H9 (cell line): Measurements from ENCODE around the gene ADAMTS13. TPM values are rescaled to one million over a fixed set of nuclear protein-coding genes. Genes with fewer than 3 reads are reported as not detected.

Experiments
- DNase-seq: peaks from one replicate; pipeline ENCODE4 v3.0.0-alpha.2; 2017
- H2AFZ ChIP-seq: one replicate; pipeline ENCODE4 v1.6.1; 2013; ENCODE audit warnings: mild to moderate bottlenecking, low read length, control low read depth, moderate library complexity
- H2AK5ac ChIP-seq: 2 replicates; pipeline ENCODE4 v1.6.1; 2013; ENCODE audit warnings: low read length, control low read depth, mixed read lengths; ENCODE audit not compliant: insufficient read length
- H2BK120ac ChIP-seq: one replicate; pipeline ENCODE4 v1.6.1; 2013; ENCODE audit warnings: low read depth, mild to moderate bottlenecking, low read length, control low read depth, inconsistent platforms; ENCODE audit not compliant: poor library complexity, severe bottlenecking
- H2BK12ac ChIP-seq: 2 replicates; pipeline ENCODE4 v1.6.1; 2013; ENCODE audit warnings: low read length, control low read depth, mixed read lengths, low read depth; ENCODE audit not compliant: insufficient read length
- H2BK15ac ChIP-seq: 2 replicates; pipeline ENCODE4 v1.6.1; 2013; ENCODE audit warnings: low read depth, low read length, control low read depth
- H2BK20ac ChIP-seq: one replicate; pipeline ENCODE4 v1.6.1; 2013; ENCODE audit warnings: low read depth, mild to moderate bottlenecking, low read length, control low read depth, inconsistent platforms; ENCODE audit not compliant: poor library complexity, severe bottlenecking
- H2BK5ac ChIP-seq: 2 replicates; pipeline ENCODE4 v1.6.1; 2013; ENCODE audit warnings: low read length, control low read depth, mixed read lengths; ENCODE audit not compliant: insufficient read length
- H3K14ac ChIP-seq: 2 replicates; pipeline ENCODE4 v1.6.1; 2013; ENCODE audit warnings: low read length, control low read depth; ENCODE audit not compliant: insufficient read depth
- H3K18ac ChIP-seq: 2 replicates; pipeline ENCODE4 v1.6.1; 2013; ENCODE audit warnings: low read depth, mild to moderate bottlenecking, mixed read lengths, low read length, control low read depth; ENCODE audit not compliant: insufficient read length
- H3K23ac ChIP-seq: 2 replicates; pipeline ENCODE4 v1.6.1; 2013; ENCODE audit warnings: low read length, control low read depth, mixed read lengths, low read depth; ENCODE audit not compliant: insufficient read length
- H3K23me2 ChIP-seq: 2 replicates; pipeline ENCODE4 v1.6.1; 2013; ENCODE audit warnings: low read depth, mild to moderate bottlenecking, mixed read lengths, low read length, control low read depth; ENCODE audit not compliant: insufficient read length, poor library complexity, severe bottlenecking
- H3K27ac ChIP-seq: 2 replicates; pipeline ENCODE4 v1.5.1; 2013; ENCODE audit warnings: low read length, control low read depth, mixed read lengths, low read depth; ENCODE audit not compliant: insufficient read length
- H3K27me3 ChIP-seq: 2 replicates; pipeline ENCODE4 v1.6.1; 2013; ENCODE audit warnings: low read length, control low read depth, inconsistent platforms; ENCODE audit not compliant: insufficient read depth
- H3K4ac ChIP-seq: 2 replicates; pipeline ENCODE4 v1.6.1; 2013; ENCODE audit warnings: low read depth, mild to moderate bottlenecking, control low read depth, inconsistent platforms, low read length, moderate library complexity
- H3K4me1 ChIP-seq: 2 replicates; pipeline ENCODE4 v1.6.1; 2013; ENCODE audit warnings: low read length, control low read depth, inconsistent platforms; ENCODE audit not compliant: insufficient read depth
- H3K4me2 ChIP-seq: 2 replicates; pipeline ENCODE4 v1.6.1; 2013; ENCODE audit warnings: low read length, control low read depth, mixed read lengths; ENCODE audit not compliant: insufficient read length, insufficient read depth
- H3K56ac ChIP-seq: 2 replicates; pipeline ENCODE4 v1.6.1; 2013; ENCODE audit warnings: low read depth, mild to moderate bottlenecking, mixed read lengths, low read length, control low read depth; ENCODE audit not compliant: insufficient read length
- H3K79me1 ChIP-seq: 2 replicates; pipeline ENCODE4 v1.6.1; 2013; ENCODE audit warnings: low read depth, mild to moderate bottlenecking, moderate library complexity, low read length, control low read depth, inconsistent platforms; ENCODE audit not compliant: insufficient read depth, poor library complexity, severe bottlenecking
- H3K79me2 ChIP-seq: 2 replicates; pipeline ENCODE4 v1.6.1; 2013; ENCODE audit warnings: low read length, control low read depth, inconsistent platforms; ENCODE audit not compliant: insufficient read depth
- H3K9ac ChIP-seq: 2 replicates; pipeline ENCODE4 v1.6.1; 2013; ENCODE audit warnings: low read length, control low read depth, mixed read lengths; ENCODE audit not compliant: insufficient read length; ENCODE audit errors: extremely low read depth
- H3K9me3 ChIP-seq: one replicate; pipeline ENCODE4 v1.6.1; 2013; ENCODE audit warnings: low read depth, low read length, inconsistent platforms; ENCODE audit not compliant: control insufficient read depth
- H3T11ph ChIP-seq: one replicate; pipeline ENCODE4 v1.6.1; 2013; ENCODE audit warnings: mild to moderate bottlenecking, low read length, control low read depth, inconsistent platforms
- H4K20me1 ChIP-seq: one replicate; pipeline ENCODE4 v1.6.1; 2013; ENCODE audit not compliant: control insufficient read depth, insufficient read length, insufficient read depth
- H4K5ac ChIP-seq: 2 replicates; pipeline ENCODE4 v1.6.1; 2013; ENCODE audit warnings: low read depth, mild to moderate bottlenecking, mixed read lengths, low read length, control low read depth; ENCODE audit not compliant: insufficient read length
- H4K8ac ChIP-seq: replicated peaks from 2 replicates; pipeline ENCODE4 v1.6.1; 2013; ENCODE audit warnings: low read length, control low read depth, mixed read lengths, low read depth; ENCODE audit not compliant: insufficient read length
- H4K91ac ChIP-seq: 2 replicates; pipeline ENCODE4 v1.6.1; 2013; ENCODE audit warnings: low read depth, mild to moderate bottlenecking, moderate library complexity, mixed read lengths, low read length, control low read depth; ENCODE audit not compliant: insufficient read length
- H3K27ac Mint-ChIP-seq, 3 experiments: 2 replicates in 2 of 3; 3 replicates in 1 of 3; pipeline ENCODE4 v1.8.0; 2020 to 2021; ENCODE audit warnings: mixed read lengths in 3 of 3, mild to moderate bottlenecking in 1 of 3, moderate library complexity in 1 of 3
- H3K27me3 Mint-ChIP-seq: 2 replicates; pipeline ENCODE4 v1.8.0; 2021; ENCODE audit warnings: low read depth, mild to moderate bottlenecking, moderate library complexity, mixed read lengths
- H3K36me3 Mint-ChIP-seq, 3 experiments: 2 replicates in 2 of 3; 3 replicates in 1 of 3; pipeline ENCODE4 v1.8.0; 2020 to 2021; ENCODE audit warnings: low read depth in 3 of 3, mixed read lengths in 3 of 3; ENCODE audit not compliant: insufficient read depth in 1 of 3
- H3K4me1 Mint-ChIP-seq, 2 experiments: 2 replicates each; pipeline ENCODE4 v1.8.0; 2020; ENCODE audit warnings: mixed read lengths in 2 of 2
- H3K4me3 Mint-ChIP-seq, 2 experiments: 2 replicates in 1 of 2; 3 replicates in 1 of 2; pipeline ENCODE4 v1.8.0; 2020 to 2021; ENCODE audit warnings: mild to moderate bottlenecking in 2 of 2, mixed read lengths in 2 of 2, moderate library complexity in 1 of 2
- H3K9me3 Mint-ChIP-seq, 2 experiments: 2 replicates in 1 of 2; 3 replicates in 1 of 2; pipeline ENCODE4 v1.8.0; 2020; ENCODE audit warnings: mild to moderate bottlenecking in 2 of 2, mixed read lengths in 2 of 2, moderate library complexity in 1 of 2
- CTCF ChIP-seq: fragments of 200-600 bp; sonication (generic); conservative IDR thresholded peaks from 3 replicates; pipeline ENCODE4 v1.8.0; 2021; ENCODE audit warnings: antibody characterized with exemption, mild to moderate bottlenecking
- WGBS: extraction: QIAGEN DNeasy Blood & Tissue Kit; methylation state at CpG from one replicate; pipeline ENCODE4 v1.1.7; 2013; ENCODE audit warnings: missing lambda C conversion rate, low lambda C conversion rate, mixed read lengths; ENCODE audit not compliant: insufficient read length; ENCODE audit errors: extremely low coverage; 5-methylcytosine and 5-hydroxymethylcytosine counted together
- total RNA-seq: library from RNA; stranded (reverse); gene quantifications from 2 replicates; pipeline ENCODE4 v1.2.1, GENCODE V29; 2021

Gene ADAMTS13
- total RNA-seq, 1 experiment from 2014 or later, result 8.8 TPM

DNA sequence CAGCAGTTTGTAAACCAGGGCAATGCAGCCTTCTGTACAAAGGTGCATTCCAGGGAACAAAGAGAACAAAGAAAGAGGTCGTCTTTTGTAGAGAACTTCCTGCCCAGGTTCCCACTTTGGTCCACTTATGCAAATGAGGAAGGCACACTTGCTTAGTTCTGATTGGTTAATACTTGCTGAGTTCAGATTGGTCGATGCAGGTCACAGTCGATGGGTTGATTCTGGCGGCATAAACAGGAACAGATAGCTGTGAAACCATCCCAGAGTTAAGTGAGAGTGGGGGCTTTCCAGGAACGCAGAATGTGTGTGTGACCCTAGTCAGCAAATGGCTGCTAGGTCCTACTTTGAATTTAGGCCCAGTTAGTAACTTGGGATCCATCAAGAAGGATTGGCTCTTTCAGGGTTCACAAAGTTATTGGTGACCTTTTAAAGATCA is 1.8 kb upstream of the ADAMTS13 start:
- Histone ChIP-seq H3K9me3 (no peaks in the 10 kb centered on the region), H3K4ac (no peak overlapping the region), H2BK12ac (no peak overlapping the region), H4K91ac (no peak overlapping the region), H2BK20ac (no peak overlapping the region), H2BK120ac (no peak overlapping the region), H3K27ac (no peak overlapping the region), H3K23me2 (peaks cover 7% of the 10 kb centered on the region), H3K14ac (no peak overlapping the region), H3K56ac (no peak overlapping the region), H2BK15ac (no peak overlapping the region), H3K4me1 (peaks cover 5% of the 10 kb centered on the region; the same call in 1 of the 2 replicates), H3K23ac (no peak overlapping the region), H3T11ph (no peak overlapping the region), H2AK5ac (no peak overlapping the region), H4K20me1 (no peaks in the 10 kb centered on the region), H3K79me2 (peaks cover 4% of the 10 kb centered on the region; the same call in 1 of the 2 replicates), H3K4me2 (no peak overlapping the region), H3K79me1 (peaks cover 6% of the 10 kb centered on the region), H2AFZ (no peak overlapping the region), H3K18ac (no peak overlapping the region), H3K27me3 (no peaks in the 10 kb centered on the region), H3K9ac (no peak overlapping the region), H4K8ac (no peak overlapping the region), H4K5ac (no peak overlapping the region), H2BK5ac (no peak overlapping the region)
- Mint-ChIP-seq H3K36me3 (peaks cover 7 to 15% (median 9%) of the 10 kb centered on the region in 3 experiments; a peak in 4 of 7 replicates), H3K4me1 (peaks cover 27 to 41% of the 10 kb centered on the region in 2 experiments), H3K27ac (no peak overlapping the region; a peak in 1 of 7 replicates), H3K27me3 (no peaks in the 10 kb centered on the region; the same call in 1 of the 2 replicates), H3K9me3 (peaks cover 2 to 3% of the 10 kb centered on the region in 2 experiments; a peak in 3 of 5 replicates), H3K4me3 (no peak overlapping the region; a peak in 1 of 5 replicates)
- no peak for DNase-seq
- no CpG with 5 or more reads among the region's 5 CpGs for WGBS
- TF ChIP-seq CTCF, result no peak
